Stomach (tissue), 4 donors: ENCODE data around the gene C1QB.

ENCODE experiments used
- EP300 ChIP-seq: sonication (generic); formaldehyde crosslinking; IDR thresholded peaks from one replicate; pipeline ENCODE4 v1.6.1; 2017; ENCODE audit warnings: antibody characterized with exemption
- POLR2A ChIP-seq, 4 donors: fragments of 450-650 bp; IDR thresholded peaks; one replicate each; pipeline ENCODE4 v1.6.1; 2016; ENCODE audit warnings: antibody characterized with exemption in 4 of 4, control low read depth in 2 of 4, mild to moderate bottlenecking in 1 of 4, moderate library complexity in 1 of 4

DNA sequence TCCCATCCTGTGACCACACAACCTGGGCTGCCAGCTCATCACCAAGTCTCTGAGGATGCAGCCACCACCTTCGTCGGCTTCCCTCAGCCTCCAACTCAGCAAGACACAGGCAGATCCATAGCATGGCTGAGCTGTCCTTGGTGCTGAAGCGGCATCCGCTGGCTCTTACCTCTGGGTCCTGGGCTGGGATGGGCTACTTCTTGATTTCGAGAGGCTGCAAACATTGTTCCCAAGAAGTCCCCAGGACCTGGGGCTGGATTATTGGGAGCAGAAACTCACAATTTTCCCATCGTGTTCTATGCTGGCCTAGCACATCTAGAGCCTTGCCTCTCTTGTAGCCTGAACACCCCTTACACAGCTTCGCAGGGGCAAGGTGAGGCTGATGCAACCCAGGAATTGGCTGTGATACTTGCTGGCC is 41.5 kb upstream of the C1QB start:
- TF ChIP-seq EP300 (no peak), POLR2A (IDR thresholded peaks at IDR 0.05) (no peak)
